Hepatocyte (in vitro differentiated cells): Measurements from ENCODE around the gene SOX6.

ENCODE experiments used
- CTCF ChIP-seq: fragments of 200-600 bp; sonication (generic); IDR thresholded peaks from 2 replicates; pipeline ENCODE4 v1.5.1; 2016; ENCODE audit warnings: antibody characterized with exemption, mild to moderate bottlenecking; ENCODE audit not compliant: poor library complexity
- EZH2 ChIP-seq: fragments of 200-600 bp; sonication (generic); IDR thresholded peaks from 2 replicates; pipeline ENCODE4 v1.6.1; 2016; ENCODE audit warnings: antibody characterized with exemption, mild to moderate bottlenecking, borderline replicate concordance
- EZH2phosphoT487 ChIP-seq: fragments of 200-600 bp; sonication (generic); IDR thresholded peaks from one replicate; pipeline ENCODE4 v1.6.1; 2018; ENCODE audit warnings: antibody characterized with exemption, mild to moderate bottlenecking, low read depth, moderate library complexity; ENCODE audit not compliant: unreplicated experiment, severe bottlenecking

GRCh38 chr11:16262645-16262955 lies 93.7 kb downstream of the SOX6 start:
- TF ChIP-seq CTCF, result no peak
- TF ChIP-seq EZH2, result no peak
- no peak for TF ChIP-seq EZH2phosphoT487
